Thyroid gland (tissue), 4 donors: ENCODE results near the gene HPS4. TPM values are rescaled to one million over a fixed set of nuclear protein-coding genes. Genes with fewer than 3 reads are reported as not detected.

Source experiments
- DNase-seq, 2 donors: peaks; one replicate each; pipeline ENCODE4 v3.0.0-alpha.2; 2019
- H3K27ac ChIP-seq, 3 donors: fragments of 200-600 bp; sonication (generic); 1 replicate in 2 of 3; 2 replicates in 1 of 3; pipeline ENCODE4 v1.5.1; 2016 to 2019; ENCODE audit warnings: mild to moderate bottlenecking in 1 of 3, moderate library complexity in 1 of 3
- H3K27me3 ChIP-seq: fragments of 200-600 bp; sonication (generic); one replicate; pipeline ENCODE4 v1.5.1; 2019
- H3K36me3 ChIP-seq, 2 donors: fragments of 200-600 bp; sonication (generic); one replicate each; pipeline ENCODE4 v1.5.1; 2016 to 2019
- H3K4me1 ChIP-seq, 2 donors: fragments of 200-600 bp; sonication (generic); one replicate each; pipeline ENCODE4 v1.5.1; 2017 to 2019
- H3K4me3 ChIP-seq, 3 donors: fragments of 200-600 bp; sonication (generic); replicated peaks in 1 of 3; 1 replicate in 2 of 3; 2 replicates in 1 of 3; pipeline ENCODE4 v1.5.1; 2016; ENCODE audit warnings: mild to moderate bottlenecking in 1 of 3
- H3K9me3 ChIP-seq: fragments of 200-600 bp; sonication (generic); one replicate; pipeline ENCODE4 v1.5.1; 2017
- CTCF ChIP-seq, 6 experiments: fragments of 200-600 bp in 3 of 6; fragments of 450-650 bp in 3 of 6; sonication (generic) in 3 of 6; IDR thresholded peaks; one replicate each; pipeline ENCODE4 v1.5.1; 2016 to 2019; ENCODE audit warnings: antibody characterized with exemption in 6 of 6, mild to moderate bottlenecking in 2 of 6, inconsistent platforms in 1 of 6, moderate library complexity in 1 of 6
- POLR2A ChIP-seq, 2 donors: fragments of 450-650 bp; IDR thresholded peaks; one replicate each; pipeline ENCODE4 v1.6.1; 2017; ENCODE audit warnings: antibody characterized with exemption in 2 of 2, mild to moderate bottlenecking in 2 of 2, moderate library complexity in 1 of 2
- WGBS, 2 donors: methylation state at CpG; one replicate each; pipeline ENCODE4 v1.1.5; 2017; 5-methylcytosine and 5-hydroxymethylcytosine counted together
- intact Hi-C: fragments of 100-400 bp; cut with DNase I; formaldehyde crosslinking; loops from one replicate; pipeline ENCODE4 v1.15.1; 2023
- total RNA-seq, 4 donors: library from RNA; depleted of rRNA; stranded (reverse); fragments of >200 nt; gene quantifications; one replicate each; pipeline ENCODE4 v1.2.3, GENCODE V29; 2016

HPS4 gene
- total RNA-seq, 4 donors from 2014 or later: 27.4 to 51.8 (median 39.1) TPM

- TF ChIP-seq CTCF (IDR thresholded peaks at IDR 0.05) (no peak), POLR2A (IDR thresholded peaks at IDR 0.05) (no peak)
- DNase-seq: no peak
- no peak overlapping the region for H3K4me3 ChIP-seq
- peaks cover 51 to 61% of the 10 kb centered on the region in 2 donors for H3K36me3 ChIP-seq
- peaks cover 6 to 16% of the 10 kb centered on the region in 2 donors for H3K4me1 ChIP-seq
- no peak overlapping the region for H3K27ac ChIP-seq
- H3K9me3 ChIP-seq: no peaks in the 10 kb centered on the region
- no peaks in the 10 kb centered on the region for H3K27me3 ChIP-seq
- intact Hi-C loops: no loop called here
These were observed 24.6 kb upstream of the HPS4 start for GRCh38 chr22:26508148-26508547.

- Histone ChIP-seq H3K27me3 (no peaks in the 10 kb centered on the region), H3K4me1 (no peaks in the 10 kb centered on the region), H3K4me3 (no peak overlapping the region), H3K36me3 (peaks cover 78 to 92% of the 10 kb centered on the region in 2 donors), H3K9me3 (no peaks in the 10 kb centered on the region), H3K27ac (no peak overlapping the region)
- TF ChIP-seq CTCF (IDR thresholded peaks at IDR 0.05): no peak
- no peak for TF ChIP-seq POLR2A (IDR thresholded peaks at IDR 0.05)
- no peak for DNase-seq
- 77 to 78% methylated on average over 1 of the region's 1 CpG for whole genome bisulfite sequencing, 2 donors
- intact Hi-C loops: no loop called here
These were observed 20.2 kb upstream of the HPS4 start for GRCh38 chr22:26503758-26504157.

- peak; percentile 36 to 40 for DNase-seq
- 43 to 45% methylated on average over 3 of the region's 3 CpGs for WGBS, 2 donors
- no peaks in the 10 kb centered on the region for H3K27me3 ChIP-seq
- no peaks in the 10 kb centered on the region for H3K4me1 ChIP-seq
- no peaks in the 10 kb centered on the region for H3K9me3 ChIP-seq
- peaks cover 78 to 93% of the 10 kb centered on the region in 2 donors for H3K36me3 ChIP-seq
- intact Hi-C loops: no loop called here
- no peak overlapping the region for H3K4me3 ChIP-seq
- H3K27ac ChIP-seq: no peak overlapping the region
- peak in 3 of 6 experiments; percentile 44 to 50 (median 47) for TF ChIP-seq CTCF (IDR thresholded peaks at IDR 0.05)
- no peak for TF ChIP-seq POLR2A (IDR thresholded peaks at IDR 0.05)
These were observed 19.3 kb upstream of the HPS4 start for GRCh38 chr22:26502688-26503561.

GRCh38 chr22:26501996-26502395 is 18.4 kb upstream of the HPS4 start:
- Histone ChIP-seq H3K27me3 (no peaks in the 10 kb centered on the region), H3K4me1 (no peaks in the 10 kb centered on the region), H3K36me3 (peaks cover 82 to 89% of the 10 kb centered on the region in 2 donors), H3K4me3 (no peak overlapping the region), H3K9me3 (no peaks in the 10 kb centered on the region), H3K27ac (no peak overlapping the region)
- intact Hi-C loops: no loop called here
- 90 to 95% methylated on average over 2 of the region's 2 CpGs for WGBS, 2 donors
- no peak for DNase-seq
- TF ChIP-seq POLR2A (IDR thresholded peaks at IDR 0.05) (no peak), CTCF (IDR thresholded peaks at IDR 0.05) (no peak)

GRCh38 chr22:26499188-26499703 is 15.7 kb upstream of the HPS4 start:
- no peak overlapping the region for H3K27ac ChIP-seq
- H3K4me1 ChIP-seq: no peaks in the 10 kb centered on the region
- H3K9me3 ChIP-seq: no peaks in the 10 kb centered on the region
- intact Hi-C loops: no loop called here
- DNase-seq: no peak
- 92 to 95% methylated on average over 20 to 25 of the region's 25 CpGs for WGBS, 2 donors
- no peaks in the 10 kb centered on the region for H3K27me3 ChIP-seq
- peaks cover 78 to 80% of the 10 kb centered on the region in 2 donors for H3K36me3 ChIP-seq
- TF ChIP-seq CTCF (IDR thresholded peaks at IDR 0.05) (no peak), POLR2A (IDR thresholded peaks at IDR 0.05) (no peak)
- H3K4me3 ChIP-seq: no peak overlapping the region
